Activated CD8-positive, alpha-beta memory T cell treated with anti-CD3 and anti-CD28 coated beads, Interleukin-2, amount 10 ng/mL, durations not matched to agents 7 days and 5 days (primary cell): ENCODE measurements around the gene LRRC57. TPM values are rescaled to one million over a fixed set of nuclear protein-coding genes. Genes with fewer than 3 reads are reported as not detected.

ENCODE experiments used
- ATAC-seq: fragments of 150-1000 bp; cut with Tn5 transposase; one replicate; pipeline ENCODE4 v1.10.0; 2021; ENCODE audit warnings: moderate library complexity
- CTCF ChIA-PET: fragments of 350-600 bp; sonication (Branson Sonifier 250); formaldehyde crosslinking; loops from one replicate; lab custom pipeline; 2021; ENCODE audit warnings: antibody characterized with exemption; lab: Charles Lee
- DNase-seq: peaks from one replicate; pipeline ENCODE4 v3.0.0-alpha.2; 2020
- H3K27ac Mint-ChIP-seq: one replicate; pipeline ENCODE4 v1.8.0; 2021; ENCODE audit warnings: mild to moderate bottlenecking, mixed read lengths
- H3K27me3 Mint-ChIP-seq: one replicate; pipeline ENCODE4 v1.8.0; 2021; ENCODE audit warnings: mixed read lengths
- H3K36me3 Mint-ChIP-seq: one replicate; pipeline ENCODE4 v1.8.0; 2021; ENCODE audit warnings: mild to moderate bottlenecking, mixed read lengths
- H3K4me1 Mint-ChIP-seq: one replicate; pipeline ENCODE4 v1.8.0; 2021; ENCODE audit warnings: mixed read lengths
- H3K4me3 Mint-ChIP-seq: one replicate; pipeline ENCODE4 v1.8.0; 2021; ENCODE audit warnings: mild to moderate bottlenecking, moderate library complexity, mixed read lengths
- H3K9me3 Mint-ChIP-seq: one replicate; pipeline ENCODE4 v1.8.0; 2022; ENCODE audit warnings: low read depth, mixed read lengths
- total RNA-seq, 2 experiments: library from RNA; stranded (reverse); gene quantifications; one replicate each; pipeline ENCODE4 v1.2.3, GENCODE V29; 2021

LRRC57 gene
- 10 to 100 TPM; 22.9 to 25.2 TPM for total RNA-seq

- peak; percentile 92 for DNase-seq
- Mint-ChIP-seq H3K36me3 (peaks cover 25% of the 10 kb centered on the region), H3K4me1 (peaks cover 56% of the 10 kb centered on the region), H3K9me3 (no peaks in the 10 kb centered on the region), H3K27ac (peak within 1 kb of the TSS; percentile 94), H3K27me3 (no peaks in the 10 kb centered on the region), H3K4me3 (peak within 1 kb of the TSS; percentile 95)
- CTCF ChIA-PET, result interaction anchor here (0.9 to 2.9 kb wide), 8 partner anchors 13 to 132 kb away, joined by 3 to 9 read pairs (median 4); partner anchors contain the start of genes SNAP23, STARD9 and ZNF106
- ATAC-seq, result peak; percentile 95
Observed at GRCh38 chr15:42548249-42549031, at the start of gene LRRC57, which contains the start of gene HAUS2. LRRC57 (minus strand) TSS chr15:42548793; CDS start chr15:42548434, 359 bp downstream. HAUS2 (plus strand) TSS chr15:42548838; CDS start chr15:42548873, 35 bp downstream.

- no peaks in the 10 kb centered on the region for H3K27me3 Mint-ChIP-seq
- DNase-seq, result no peak
- H3K4me3 Mint-ChIP-seq, result no peak overlapping the region
- H3K4me1 Mint-ChIP-seq, result no peaks in the 10 kb centered on the region
- no peaks in the 10 kb centered on the region for H3K9me3 Mint-ChIP-seq
- peaks cover 8% of the 10 kb centered on the region for H3K36me3 Mint-ChIP-seq
- H3K27ac Mint-ChIP-seq, result no peak overlapping the region
- no peak for ATAC-seq
- CTCF ChIA-PET, result interaction anchor here (0.9 to 1.3 kb wide), 3 partner anchors 9 to 17 kb away, joined by 3 read pairs; no protein-coding TSS in a partner anchor
Observed at GRCh38 chr15:42595626-42596240, 47.1 kb upstream of the LRRC57 start.

GRCh38 chr15:42594095-42594494 lies 45.5 kb upstream of the LRRC57 start:
- no peak for ATAC-seq
- Mint-ChIP-seq H3K27me3 (no peaks in the 10 kb centered on the region), H3K4me1 (no peaks in the 10 kb centered on the region), H3K4me3 (no peak overlapping the region), H3K36me3 (peaks cover 7% of the 10 kb centered on the region), H3K9me3 (no peaks in the 10 kb centered on the region), H3K27ac (no peak overlapping the region)
- DNase-seq, result no peak
- CTCF ChIA-PET, result no interaction called here

GRCh38 chr15:42593143-42593542 lies 44.5 kb upstream of the LRRC57 start:
- H3K36me3 Mint-ChIP-seq, result peaks cover 7% of the 10 kb centered on the region
- CTCF ChIA-PET, result no interaction called here
- no peaks in the 10 kb centered on the region for H3K4me1 Mint-ChIP-seq
- no peaks in the 10 kb centered on the region for H3K27me3 Mint-ChIP-seq
- H3K4me3 Mint-ChIP-seq, result no peak overlapping the region
- H3K9me3 Mint-ChIP-seq, result no peaks in the 10 kb centered on the region
- H3K27ac Mint-ChIP-seq, result no peak overlapping the region
- DNase-seq (no peak), ATAC-seq (no peak)

GRCh38 chr15:42592716-42593115 lies 44.1 kb upstream of the LRRC57 start:
- H3K4me3 Mint-ChIP-seq, result no peak overlapping the region
- CTCF ChIA-PET, result interaction anchor here (1.5 to 1.6 kb wide), 2 partner anchors 11 to 19 kb away, joined by 3 to 5 read pairs; no protein-coding TSS in a partner anchor
- peaks cover 7% of the 10 kb centered on the region for H3K36me3 Mint-ChIP-seq

GRCh38 chr15:42591238-42591934 lies 42.8 kb upstream of the LRRC57 start:
- no peaks in the 10 kb centered on the region for H3K27me3 Mint-ChIP-seq
- no peak for DNase-seq
- H3K27ac Mint-ChIP-seq, result no peak overlapping the region
- no peaks in the 10 kb centered on the region for H3K9me3 Mint-ChIP-seq
- CTCF ChIA-PET, result interaction anchor here (0.7 to 1.6 kb wide), 7 partner anchors 9 to 109 kb away, joined by 3 to 6 read pairs (median 4); no protein-coding TSS in a partner anchor
- no peak overlapping the region for H3K4me3 Mint-ChIP-seq
- H3K36me3 Mint-ChIP-seq, result peaks cover 7% of the 10 kb centered on the region
- H3K4me1 Mint-ChIP-seq, result no peaks in the 10 kb centered on the region
- ATAC-seq, result peak; percentile 42

More at GRCh38 chr15:42592716-42593115, 44.1 kb upstream of the LRRC57 start:
- Mint-ChIP-seq H3K4me1 (no peaks in the 10 kb centered on the region), H3K9me3 (no peaks in the 10 kb centered on the region), H3K27me3 (no peaks in the 10 kb centered on the region), H3K27ac (no peak overlapping the region)
- ATAC-seq (no peak), DNase-seq (no peak)

GRCh38 chr15:42590619-42591237 lies 42.1 kb upstream of the LRRC57 start:
- H3K27ac Mint-ChIP-seq, result no peak overlapping the region
- no peaks in the 10 kb centered on the region for H3K4me1 Mint-ChIP-seq
- no peaks in the 10 kb centered on the region for H3K27me3 Mint-ChIP-seq
- H3K4me3 Mint-ChIP-seq, result no peak overlapping the region
- CTCF ChIA-PET, result interaction anchor here (0.7 to 1.4 kb wide), 4 partner anchors 15 to 108 kb away, joined by 3 to 6 read pairs (median 4); no protein-coding TSS in a partner anchor
- peaks cover 10% of the 10 kb centered on the region for H3K36me3 Mint-ChIP-seq
- DNase-seq (no peak), ATAC-seq (no peak)
- no peaks in the 10 kb centered on the region for H3K9me3 Mint-ChIP-seq

- no peaks in the 10 kb centered on the region for H3K27me3 Mint-ChIP-seq
- H3K4me1 Mint-ChIP-seq, result peaks cover 29% of the 10 kb centered on the region
- H3K27ac Mint-ChIP-seq, result no peak overlapping the region
- H3K4me3 Mint-ChIP-seq, result no peak overlapping the region
- H3K9me3 Mint-ChIP-seq, result no peaks in the 10 kb centered on the region
- ATAC-seq (no peak), DNase-seq (no peak)
- CTCF ChIA-PET, result interaction anchor here (1.7 kb wide), 1 partner anchor 22 kb away, joined by 4 read pairs; no protein-coding TSS in a partner anchor
- H3K36me3 Mint-ChIP-seq, result peaks cover 4% of the 10 kb centered on the region
Observed at GRCh38 chr15:42584031-42584765, 35.6 kb upstream of the LRRC57 start.

- peaks cover 4% of the 10 kb centered on the region for H3K27me3 Mint-ChIP-seq
- no peaks in the 10 kb centered on the region for H3K9me3 Mint-ChIP-seq
- DNase-seq (no peak), ATAC-seq (no peak)
- no peak overlapping the region for H3K4me3 Mint-ChIP-seq
- CTCF ChIA-PET, result interaction anchor here (1.3 to 2.8 kb wide), 5 partner anchors 20 to 71 kb away, joined by 3 to 12 read pairs (median 5); partner anchors contain the start of genes HAUS2 and LRRC57
- H3K36me3 Mint-ChIP-seq, result peaks cover 3% of the 10 kb centered on the region
- H3K27ac Mint-ChIP-seq, result no peak overlapping the region
- H3K4me1 Mint-ChIP-seq, result peaks cover 34% of the 10 kb centered on the region
Observed at GRCh38 chr15:42582569-42583375, 34.2 kb upstream of the LRRC57 start.

- Mint-ChIP-seq H3K4me3 (peak overlapping the region; percentile 79), H3K27me3 (peaks cover 4% of the 10 kb centered on the region), H3K4me1 (peaks cover 46% of the 10 kb centered on the region), H3K9me3 (no peaks in the 10 kb centered on the region), H3K36me3 (peaks cover 3% of the 10 kb centered on the region), H3K27ac (peak overlapping the region; percentile 79)
- CTCF ChIA-PET, result interaction anchor here (0.5 to 2.8 kb wide), 12 partner anchors 11 to 92 kb away, joined by 3 to 12 read pairs (median 4); partner anchors contain the start of genes HAUS2 and LRRC57
- DNase-seq (peak; percentile 92), ATAC-seq (peak; percentile 100)
Observed at GRCh38 chr15:42581272-42581730, 32.7 kb upstream of the LRRC57 start.

- H3K27me3 Mint-ChIP-seq, result peaks cover 4% of the 10 kb centered on the region
- no peak overlapping the region for H3K4me3 Mint-ChIP-seq
- peaks cover 56% of the 10 kb centered on the region for H3K4me1 Mint-ChIP-seq
- H3K27ac Mint-ChIP-seq, result no peak overlapping the region
- ATAC-seq (no peak), DNase-seq (no peak)
- no peaks in the 10 kb centered on the region for H3K36me3 Mint-ChIP-seq
- H3K9me3 Mint-ChIP-seq, result no peaks in the 10 kb centered on the region
- CTCF ChIA-PET, result interaction anchor here (0.7 kb wide), 1 partner anchor 16 kb away, joined by 3 read pairs; no protein-coding TSS in a partner anchor
Observed at GRCh38 chr15:42578984-42579537, 30.5 kb upstream of the LRRC57 start.
